GM18873 (cell line): Measurements from ENCODE around the gene ZNF667.

Source experiments
- ATAC-seq: cut with Tn5 transposase; IDR thresholded peaks from one replicate; pipeline ENCODE4 v1.9.1; 2021; ENCODE audit warnings: mild to moderate bottlenecking, moderate library complexity, moderate number of reproducible peaks; ENCODE audit not compliant: unreplicated experiment, low FRiP score

The ZNF667 gene

GRCh38 chr19:56476651-56477428 is at the start of gene ZNF667:
TSS of gene ZNF667 (minus strand) at chr19:56477345. CDS start at chr19:56462370, 14,975 bp downstream.
- ATAC-seq, result no peak

DNA sequence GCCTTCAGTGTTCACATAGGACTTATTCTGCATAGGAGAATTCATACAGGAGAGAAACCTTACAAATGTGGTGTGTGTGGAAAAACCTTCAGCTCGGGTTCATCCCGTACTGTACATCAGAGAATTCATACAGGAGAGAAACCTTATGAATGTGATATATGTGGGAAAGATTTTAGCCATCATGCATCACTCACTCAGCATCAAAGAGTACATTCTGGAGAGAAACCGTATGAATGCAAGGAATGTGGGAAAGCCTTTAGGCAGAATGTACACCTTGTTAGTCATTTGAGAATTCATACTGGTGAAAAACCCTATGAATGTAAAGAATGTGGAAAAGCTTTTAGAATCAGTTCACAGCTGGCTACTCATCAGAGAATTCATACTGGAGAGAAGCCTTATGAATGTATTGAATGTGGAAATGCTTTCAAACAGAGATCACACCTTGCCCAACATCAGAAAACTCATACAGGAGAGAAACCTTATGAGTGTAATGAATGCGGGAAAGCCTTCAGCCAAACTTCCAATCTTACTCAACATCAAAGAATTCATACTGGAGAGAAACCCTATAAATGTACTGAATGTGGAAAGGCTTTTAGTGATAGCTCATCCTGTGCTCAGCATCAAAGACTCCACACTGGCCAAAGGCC is 48.2 kb upstream of the ZNF667 start:
- no peak for ATAC-seq

GRCh38 chr19:56508290-56508778 is 31.2 kb upstream of the ZNF667 start:
- no peak for ATAC-seq

- peak; percentile 66 for ATAC-seq
Observed at GRCh38 chr19:56507446-56508289, 30.5 kb upstream of the ZNF667 start, which contains the start of gene ZNF471. TSS of gene ZNF471 (plus strand) at chr19:56507855. CDS start at chr19:56511572, 3,717 bp downstream.

GRCh38 chr19:56504581-56504980 is 27.4 kb upstream of the ZNF667 start:
- no peak for ATAC-seq

GRCh38 chr19:56491399-56491798 is 14.3 kb upstream of the ZNF667 start:
- no peak for ATAC-seq

DNA sequence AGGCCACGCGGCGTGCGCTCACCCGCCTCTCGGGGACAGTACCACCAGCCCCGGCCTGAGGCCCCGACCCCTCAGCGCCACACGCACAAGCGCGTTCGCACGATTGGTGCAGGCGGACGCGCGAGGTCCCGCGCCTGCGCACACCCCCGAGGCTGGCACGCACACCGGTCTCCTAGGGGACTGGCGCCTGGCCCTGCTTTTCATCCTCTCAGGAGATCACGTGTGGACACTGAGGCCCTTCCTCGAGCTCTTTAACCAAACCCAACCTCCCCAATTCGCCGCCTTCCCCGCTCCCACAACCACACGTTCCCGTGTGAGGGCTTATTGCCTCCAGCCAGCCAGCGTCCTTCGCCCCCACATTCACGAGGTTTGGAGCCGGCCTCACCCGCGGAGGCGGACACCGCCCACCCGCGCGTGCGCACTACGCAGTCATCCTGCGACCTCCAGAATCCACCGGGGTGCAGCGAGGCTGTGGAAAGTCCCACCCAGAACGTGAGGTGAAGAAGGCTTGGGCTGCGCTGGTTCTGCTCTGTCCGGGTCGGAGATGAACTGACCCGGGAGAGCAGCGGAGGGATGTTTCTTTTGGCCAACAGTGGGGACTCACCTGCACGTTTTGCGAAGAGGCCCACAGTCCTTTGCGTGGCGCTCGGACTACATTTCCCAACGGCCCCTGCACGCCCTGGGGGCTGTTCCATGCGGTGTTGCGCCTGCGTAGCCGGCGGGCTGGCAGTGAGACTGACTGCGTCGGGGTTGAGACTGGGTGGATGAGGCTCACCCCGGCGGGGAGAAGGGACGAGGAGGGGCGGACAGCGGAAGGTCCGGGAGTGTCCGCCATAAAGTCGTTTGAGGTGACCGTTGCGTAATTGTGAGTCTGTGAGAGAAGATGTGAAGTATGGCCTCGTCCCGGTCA is 539 bp upstream of the ZNF667 start:
- ATAC-seq, result no peak

GRCh38 chr19:56476093-56476492 is 1.1 kb downstream of the ZNF667 start:
- ATAC-seq, result no peak

GRCh38 chr19:56474308-56474707 is 2.8 kb downstream of the ZNF667 start:
- no peak for ATAC-seq

- no peak for ATAC-seq
Observed at GRCh38 chr19:56441206-56441792, 35.8 kb downstream of the ZNF667 start.

DNA sequence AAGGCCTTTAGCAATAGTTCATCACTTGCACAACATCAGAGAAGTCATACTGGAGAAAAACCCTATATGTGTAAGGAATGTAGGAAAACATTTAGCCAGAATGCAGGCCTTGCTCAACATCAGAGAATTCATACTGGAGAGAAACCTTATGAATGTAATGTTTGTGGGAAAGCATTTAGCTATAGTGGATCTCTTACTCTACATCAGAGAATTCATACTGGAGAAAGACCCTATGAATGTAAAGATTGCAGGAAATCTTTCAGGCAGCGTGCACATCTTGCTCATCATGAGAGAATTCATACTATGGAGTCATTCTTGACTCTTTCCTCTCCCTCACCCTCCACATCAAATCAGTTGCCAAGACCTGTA is 53.2 kb downstream of the ZNF667 start:
- ATAC-seq, result no peak

GRCh38 chr19:56423276-56423984 is 53.7 kb downstream of the ZNF667 start:
- no peak for ATAC-seq

GRCh38 chr19:56405062-56405461 is 72.1 kb downstream of the ZNF667 start:
- ATAC-seq, result no peak

GRCh38 chr19:56404705-56405056 is 72.5 kb downstream of the ZNF667 start:
- no peak for ATAC-seq

DNA sequence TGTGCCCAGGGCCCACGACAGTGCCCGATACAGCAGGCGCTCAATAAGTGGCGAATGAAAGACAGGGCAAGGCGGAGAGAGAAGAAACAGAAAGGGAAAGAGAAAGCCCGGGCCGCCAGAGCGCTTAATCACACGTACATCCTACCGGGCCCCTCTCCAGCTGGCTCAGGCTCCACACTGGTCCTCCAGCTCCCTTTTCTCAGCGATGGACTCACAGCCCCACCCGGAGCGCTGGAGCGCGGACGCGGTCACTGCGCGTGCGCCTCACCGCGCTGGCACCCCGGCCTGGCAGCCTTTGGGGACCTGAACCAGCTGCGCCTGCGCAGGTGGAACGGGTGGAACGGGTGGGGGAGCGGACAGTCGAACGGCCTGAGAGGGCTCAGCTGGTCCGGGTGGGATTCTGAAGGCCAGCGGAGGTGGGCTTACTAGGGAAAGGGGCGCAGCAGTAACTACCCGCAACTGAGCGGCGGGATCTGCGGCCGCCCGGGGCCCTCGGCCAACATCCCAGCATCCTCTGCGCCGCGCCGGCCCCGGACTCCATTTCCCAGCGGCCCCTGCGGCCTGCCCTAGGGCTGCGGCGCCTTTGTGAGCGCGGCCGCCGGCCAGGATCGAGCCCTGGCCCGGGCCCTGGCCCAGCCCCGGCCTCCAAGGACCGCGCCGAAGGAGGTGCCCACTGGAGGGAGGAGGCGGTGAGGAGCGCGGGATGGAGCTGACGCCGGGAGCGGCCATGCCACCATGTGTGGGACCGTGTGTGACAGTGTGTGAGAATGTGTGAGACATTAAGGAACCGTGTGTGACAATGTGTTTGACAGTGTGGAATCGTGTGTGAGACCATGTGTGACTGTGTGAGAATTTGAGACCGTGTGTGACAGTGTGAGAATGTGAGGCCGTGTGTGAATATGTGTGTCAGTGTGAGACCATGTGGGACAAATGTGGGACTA is 73.1 kb downstream of the ZNF667 start, which contains the start of gene ZNF583:
Gene ZNF583 (plus strand): TSS at position 569 of the 941 bp plus-strand sequence. CDS start 2,783 bp downstream, outside the sequence.
- ATAC-seq, result peak; percentile 72

DNA sequence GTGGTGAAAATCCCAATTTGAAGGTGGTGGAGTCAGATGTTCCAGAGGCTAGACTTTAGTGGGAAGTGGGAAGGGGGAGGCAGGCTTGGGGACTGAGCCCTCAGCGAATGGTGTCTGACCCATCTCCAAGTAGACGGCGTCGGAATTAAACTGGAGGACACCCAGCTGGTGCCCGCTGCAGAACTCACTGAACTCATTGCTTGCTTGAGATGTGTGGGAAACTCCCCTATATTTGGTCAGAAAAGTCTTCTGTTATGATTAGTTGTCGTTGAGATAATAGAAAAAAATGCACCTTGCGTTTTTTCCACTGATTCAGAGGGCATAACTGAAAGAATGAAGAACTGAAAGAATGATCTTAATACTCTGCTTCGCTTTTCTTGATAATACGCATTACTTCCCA is 73.9 kb downstream of the ZNF667 start:
- ATAC-seq, result no peak

- no peak for ATAC-seq
Observed at GRCh38 chr19:56400485-56400884, 76.7 kb downstream of the ZNF667 start.

DNA sequence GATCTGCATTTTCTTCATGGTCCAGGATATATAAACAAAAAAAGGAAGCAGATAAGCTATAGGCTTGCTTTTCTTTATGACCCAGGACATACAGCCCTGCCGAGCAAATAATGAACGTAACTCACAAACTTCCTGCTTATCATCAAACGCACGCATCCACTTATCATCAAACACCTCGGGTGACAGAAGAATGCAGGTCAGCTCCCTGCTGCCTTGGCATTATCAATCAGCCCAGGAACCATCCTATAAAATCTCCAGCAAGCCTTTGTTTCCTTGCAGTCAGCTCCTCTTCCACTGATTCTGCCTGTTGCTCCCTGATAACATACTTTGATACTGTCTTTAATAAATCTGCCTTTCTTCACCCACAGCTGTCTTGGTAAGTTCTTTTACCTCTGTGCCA is 78.3 kb downstream of the ZNF667 start:
- no peak for ATAC-seq
